Lower lobe of right lung (tissue), 2 donors: ENCODE data around the gene LPAR5. TPM values are rescaled to one million over a fixed set of nuclear protein-coding genes. Genes with fewer than 3 reads are reported as not detected.

ENCODE experiments used
- ATAC-seq, 2 donors: fragments of 200-7000 bp; cut with Tn5 transposase; one replicate each; pipeline ENCODE4 v1.9.1; 2020 to 2022; ENCODE audit warnings: mild to moderate bottlenecking in 2 of 2, moderate library complexity in 2 of 2
- DNase-seq: peaks from one replicate; pipeline ENCODE4 v3.0.0-alpha.2; 2020
- H3K27ac ChIP-seq: fragments of 200-600 bp; one replicate; pipeline ENCODE4 v1.8.0; 2022
- H3K27me3 ChIP-seq: fragments of 200-600 bp; one replicate; pipeline ENCODE4 v1.8.0; 2022; ENCODE audit warnings: low read depth
- H3K36me3 ChIP-seq: fragments of 200-600 bp; one replicate; pipeline ENCODE4 v1.8.0; 2022; ENCODE audit warnings: mild to moderate bottlenecking
- H3K4me1 ChIP-seq: fragments of 200-600 bp; one replicate; pipeline ENCODE4 v1.8.0; 2022
- H3K4me3 ChIP-seq: fragments of 200-600 bp; one replicate; pipeline ENCODE4 v1.8.0; 2022; ENCODE audit warnings: mild to moderate bottlenecking
- H3K9me3 ChIP-seq: fragments of 200-600 bp; one replicate; pipeline ENCODE4 v1.8.0; 2022
- CTCF ChIP-seq: fragments of 200-600 bp; IDR thresholded peaks from one replicate; pipeline ENCODE4 v1.8.0; 2022; ENCODE audit warnings: antibody characterized with exemption, mild to moderate bottlenecking
- intact Hi-C: fragments of 100-400 bp; cut with DNase I; formaldehyde crosslinking; loops from one replicate; pipeline ENCODE4 v1.11.0; 2022
- total RNA-seq: library from RNA; stranded (reverse); fragmentation: NEBNext Ultra II Directional; extraction: Animal tissue kit (Norgen Biotek cat#: 25700); gene quantifications from one replicate; pipeline ENCODE4 v1.2.1, GENCODE V29; 2021
- donor health status: DM: no; HTN: yes; CAD: no; lungs with severe emphysema.

The LPAR5 gene
- total RNA-seq, 1 donor from 2014 or later: 3.8 TPM

GRCh38 chr12:6666211-6666610 is 30.5 kb upstream of the LPAR5 start:
- Histone ChIP-seq H3K4me3 (no peak overlapping the region), H3K27ac (no peak overlapping the region), H3K27me3 (no peaks in the 10 kb centered on the region), H3K36me3 (peaks cover 52% of the 10 kb centered on the region), H3K4me1 (peaks cover 12% of the 10 kb centered on the region), H3K9me3 (no peaks in the 10 kb centered on the region)
- DNase-seq (no peak), ATAC-seq (no peak)
- TF ChIP-seq CTCF: no peak
- intact Hi-C loops: no loop called here

GRCh38 chr12:6664902-6665301 is 29.1 kb upstream of the LPAR5 start:
- Histone ChIP-seq H3K27me3 (no peaks in the 10 kb centered on the region), H3K4me1 (peaks cover 12% of the 10 kb centered on the region), H3K9me3 (no peaks in the 10 kb centered on the region), H3K27ac (no peak overlapping the region), H3K36me3 (peaks cover 40% of the 10 kb centered on the region), H3K4me3 (no peak overlapping the region)
- DNase-seq (no peak), ATAC-seq (no peak)
- TF ChIP-seq CTCF: no peak
- intact Hi-C loops: no loop called here

- no peaks in the 10 kb centered on the region for H3K9me3 ChIP-seq
- H3K36me3 ChIP-seq: peaks cover 39% of the 10 kb centered on the region
- no peaks in the 10 kb centered on the region for H3K27me3 ChIP-seq
- intact Hi-C loops: no loop called here
- H3K27ac ChIP-seq: peak within 1 kb of the TSS; percentile 74
- DNase-seq: peak; percentile 98
- no peak for TF ChIP-seq CTCF
- peak within 1 kb of the TSS; percentile 67 for H3K4me3 ChIP-seq
- peaks cover 12% of the 10 kb centered on the region for H3K4me1 ChIP-seq
- ATAC-seq: peak; percentile 100
Observed at GRCh38 chr12:6662906-6663742, 27.4 kb upstream of the LPAR5 start, which contains the start of gene ING4. Gene ING4 (minus strand): TSS chr12:6663119. CDS start chr12:6663101, 18 bp downstream.

- Histone ChIP-seq H3K27me3 (no peaks in the 10 kb centered on the region), H3K4me1 (peaks cover 12% of the 10 kb centered on the region), H3K36me3 (peaks cover 37% of the 10 kb centered on the region), H3K27ac (peak overlapping the region; percentile 74), H3K9me3 (no peaks in the 10 kb centered on the region), H3K4me3 (peak overlapping the region; percentile 67)
- no peak for DNase-seq
- intact Hi-C loops: no loop called here
- no peak for TF ChIP-seq CTCF
- peak; percentile 57 to 60 for ATAC-seq
Observed at GRCh38 chr12:6662602-6662905, 26.8 kb upstream of the LPAR5 start.

GRCh38 chr12:6653987-6654386 is 18.2 kb upstream of the LPAR5 start:
- Histone ChIP-seq H3K27ac (no peak overlapping the region), H3K36me3 (peaks cover 95% of the 10 kb centered on the region), H3K27me3 (no peaks in the 10 kb centered on the region), H3K9me3 (no peaks in the 10 kb centered on the region), H3K4me3 (no peak overlapping the region), H3K4me1 (no peaks in the 10 kb centered on the region)
- intact Hi-C loops: no loop called here
- TF ChIP-seq CTCF: no peak
- ATAC-seq: no peak
- DNase-seq: no peak
